HUES48 (cell line): ENCODE results near the gene HOXD13.

Experiments
- H3K27ac ChIP-seq: one replicate; pipeline ENCODE4 v1.7.0; 2013; ENCODE audit warnings: low read depth, low read length, inconsistent platforms
- H3K27me3 ChIP-seq: 2 replicates; pipeline ENCODE4 v1.6.1; 2013; ENCODE audit warnings: mild to moderate bottlenecking, low read length; ENCODE audit not compliant: control insufficient read depth, insufficient read depth
- H3K36me3 ChIP-seq: 2 replicates; pipeline ENCODE4 v1.6.1; 2013; ENCODE audit warnings: low read length; ENCODE audit not compliant: control insufficient read depth, insufficient read depth
- H3K4me1 ChIP-seq: 2 replicates; pipeline ENCODE4 v1.6.1; 2013; ENCODE audit warnings: mild to moderate bottlenecking, low read length; ENCODE audit not compliant: control insufficient read depth, insufficient read depth
- H3K4me3 ChIP-seq: 2 replicates; pipeline ENCODE4 v1.5.1; 2013; ENCODE audit warnings: mild to moderate bottlenecking, low read depth, low read length
- H3K9ac ChIP-seq: 2 replicates; pipeline ENCODE4 v1.6.1; 2013; ENCODE audit warnings: mild to moderate bottlenecking, low read depth, low read length, moderate library complexity
- H3K9me3 ChIP-seq: 2 replicates; pipeline ENCODE4 v1.6.1; 2013; ENCODE audit warnings: low read length; ENCODE audit not compliant: control insufficient read depth, insufficient read depth

Gene HOXD13

DNA sequence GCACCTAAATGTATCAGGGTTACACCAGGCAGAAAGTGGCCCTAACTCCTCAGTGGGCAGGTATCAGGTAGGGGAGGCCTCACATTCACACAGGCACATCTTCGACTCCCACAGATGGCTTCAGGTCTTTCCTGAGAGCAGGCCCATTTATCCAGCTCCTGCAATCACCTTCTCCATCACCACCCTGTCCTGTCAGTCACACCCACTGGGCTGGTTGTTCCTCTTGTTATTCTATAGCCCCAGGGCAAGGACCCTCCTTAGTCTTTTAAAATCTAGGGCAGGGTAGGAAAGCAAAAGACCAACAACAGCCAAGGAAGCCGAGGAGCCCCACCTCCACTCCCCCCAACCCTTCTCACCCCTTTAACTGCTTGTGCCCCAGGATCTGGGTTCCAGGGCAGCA, 49.8 kb downstream of the HOXD13 start:
- no peak overlapping the region for H3K27ac ChIP-seq
- no peaks in the 10 kb centered on the region for H3K36me3 ChIP-seq
- peaks cover 3% of the 10 kb centered on the region; the same call in 1 of the 2 replicates for H3K9me3 ChIP-seq
- H3K9ac ChIP-seq = no peak overlapping the region
- no peak overlapping the region for H3K4me3 ChIP-seq
- peaks cover 100% of the 10 kb centered on the region for H3K27me3 ChIP-seq
- no peaks in the 10 kb centered on the region for H3K4me1 ChIP-seq
